Cerebellar nuclear complex (tissue), 1 donor: ENCODE measurements around the gene AEBP1.

Source experiments
- DNase-seq, 2 experiments: peaks; one replicate each; lab custom pipeline; 2025; lab: John Stamatoyannopoulos, UW

AEBP1 gene

DNA sequence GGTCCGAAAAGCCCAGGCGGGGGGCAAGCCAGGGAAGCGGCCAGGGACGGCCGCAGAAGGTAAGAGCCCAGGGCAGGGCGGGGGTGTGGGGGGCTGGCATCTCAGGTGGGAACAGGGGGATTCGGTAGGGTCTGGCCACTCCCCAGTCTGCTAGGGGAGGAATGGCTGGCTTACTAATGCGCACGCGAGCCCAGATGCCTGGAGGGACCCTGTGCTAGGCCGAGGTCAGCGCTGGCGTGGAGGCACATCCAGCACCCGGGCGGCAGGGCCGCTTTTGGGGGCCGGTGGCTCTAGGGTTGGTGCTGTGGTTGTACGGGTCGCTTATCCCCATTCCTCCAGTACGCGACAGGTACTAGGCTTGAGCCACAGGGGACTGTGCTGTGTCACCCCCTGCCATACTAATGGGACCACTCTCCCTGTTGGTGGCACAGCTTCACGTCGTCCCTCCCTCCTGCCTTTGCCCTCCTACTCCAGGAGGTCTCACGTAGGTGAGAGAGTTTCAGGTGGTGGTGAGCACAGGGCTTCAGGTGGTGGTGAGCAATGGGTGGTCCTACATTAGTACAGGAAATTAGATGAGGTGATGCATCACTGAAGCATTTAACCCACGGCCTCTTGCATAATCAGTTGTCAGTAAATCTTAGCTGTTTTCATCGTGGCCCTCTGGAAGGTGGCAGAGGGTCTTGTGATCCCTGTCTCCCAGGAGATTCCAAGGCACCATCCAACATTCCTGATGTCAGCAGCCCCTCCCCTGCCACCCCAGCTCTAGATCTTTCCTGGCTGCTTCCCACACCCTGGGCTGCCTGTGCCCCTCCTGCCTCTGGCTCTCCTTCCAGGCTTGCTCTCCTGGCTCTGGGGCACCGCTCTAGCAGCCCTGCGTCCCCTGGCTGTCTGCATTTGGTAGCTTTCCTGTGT, 971 bp downstream of the AEBP1 start:
- no peak for DNase-seq

DNA sequence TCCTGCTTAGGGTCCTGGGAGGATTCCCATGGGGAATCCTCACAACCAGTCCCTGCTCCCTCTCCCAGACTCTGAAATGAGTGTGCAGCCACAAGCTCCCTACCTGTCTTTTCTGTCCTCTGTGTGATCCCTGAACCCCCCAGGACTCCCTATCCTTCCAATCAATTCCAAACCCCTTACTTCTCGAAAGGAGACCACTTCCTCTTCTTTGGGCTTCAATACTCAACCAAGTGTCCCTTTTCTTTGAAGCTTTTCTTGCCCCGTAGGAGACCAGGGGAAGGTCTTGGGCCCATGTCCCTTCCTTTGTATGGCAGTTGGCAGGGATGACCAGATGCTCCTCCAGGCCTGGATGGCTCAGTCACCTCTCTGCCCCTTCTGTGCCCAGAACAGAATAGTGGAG, 1.7 kb downstream of the AEBP1 start:
- no peak for DNase-seq

DNA sequence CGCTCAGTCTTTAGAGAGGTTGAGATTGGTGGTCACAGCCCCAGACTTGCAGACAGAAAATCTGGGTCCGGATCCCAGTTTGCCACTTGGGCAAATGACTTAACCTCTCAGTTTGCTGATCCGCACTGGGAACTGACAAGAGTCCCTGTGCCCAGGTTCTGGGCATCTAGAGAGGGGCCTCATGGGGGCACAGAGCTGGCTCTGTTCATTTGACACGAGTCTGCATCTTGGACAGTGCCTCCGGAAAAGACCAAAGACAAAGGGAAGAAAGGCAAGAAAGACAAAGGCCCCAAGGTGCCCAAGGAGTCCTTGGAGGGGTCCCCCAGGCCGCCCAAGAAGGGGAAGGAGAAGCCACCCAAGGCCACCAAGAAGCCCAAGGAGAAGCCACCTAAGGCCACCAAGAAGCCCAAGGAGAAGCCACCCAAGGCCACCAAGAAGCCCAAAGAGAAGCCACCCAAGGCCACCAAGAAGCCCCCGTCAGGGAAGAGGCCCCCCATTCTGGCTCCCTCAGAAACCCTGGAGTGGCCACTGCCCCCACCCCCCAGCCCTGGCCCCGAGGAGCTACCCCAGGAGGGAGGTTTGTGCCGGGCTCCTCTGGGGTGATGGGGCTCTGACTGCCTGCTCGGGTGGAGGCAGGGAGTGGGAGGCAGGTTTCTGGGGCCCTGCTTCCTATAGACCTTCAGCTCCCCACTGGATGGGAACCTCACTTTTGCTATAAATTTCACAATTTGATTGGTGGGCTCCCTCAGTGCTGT, 2.3 kb downstream of the AEBP1 start:
- no peak for DNase-seq

DNA sequence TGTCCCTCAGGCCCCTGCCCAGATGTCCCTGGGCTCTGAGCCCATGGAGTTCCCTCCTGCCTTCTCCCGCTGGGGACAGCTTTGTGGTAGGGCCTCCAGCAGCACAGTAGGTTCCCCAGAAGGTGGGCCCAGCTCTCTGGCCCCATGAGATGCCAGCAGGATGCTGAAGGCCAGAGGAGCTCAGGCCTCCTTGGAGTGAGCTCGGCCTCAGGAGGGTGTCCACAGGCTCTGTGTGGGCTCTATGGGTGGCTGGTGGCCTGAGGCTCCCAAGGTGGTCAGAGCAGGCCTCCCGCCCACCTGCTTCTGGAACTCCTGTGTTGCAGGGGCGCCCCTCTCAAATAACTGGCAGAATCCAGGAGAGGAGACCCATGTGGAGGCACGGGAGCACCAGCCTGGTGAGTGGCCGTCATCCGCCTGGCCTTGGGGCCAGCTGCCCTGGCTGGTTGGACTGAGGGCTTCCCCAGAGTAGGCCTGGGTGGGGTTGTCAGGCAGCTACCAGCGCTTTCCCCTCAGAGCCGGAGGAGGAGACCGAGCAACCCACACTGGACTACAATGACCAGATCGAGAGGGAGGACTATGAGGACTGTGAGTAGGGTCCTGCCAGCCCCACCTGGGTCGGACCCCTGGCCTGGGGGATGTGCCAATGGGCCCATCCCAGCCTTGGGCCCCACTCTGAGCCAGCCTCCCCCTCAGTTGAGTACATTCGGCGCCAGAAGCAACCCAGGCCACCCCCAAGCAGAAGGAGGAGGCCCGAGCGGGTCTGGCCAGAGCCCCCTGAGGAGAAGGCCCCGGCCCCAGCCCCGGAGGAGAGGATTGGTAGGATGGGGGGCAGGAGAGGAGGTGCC, 3.2 kb downstream of the AEBP1 start:
- no peak for DNase-seq

DNA sequence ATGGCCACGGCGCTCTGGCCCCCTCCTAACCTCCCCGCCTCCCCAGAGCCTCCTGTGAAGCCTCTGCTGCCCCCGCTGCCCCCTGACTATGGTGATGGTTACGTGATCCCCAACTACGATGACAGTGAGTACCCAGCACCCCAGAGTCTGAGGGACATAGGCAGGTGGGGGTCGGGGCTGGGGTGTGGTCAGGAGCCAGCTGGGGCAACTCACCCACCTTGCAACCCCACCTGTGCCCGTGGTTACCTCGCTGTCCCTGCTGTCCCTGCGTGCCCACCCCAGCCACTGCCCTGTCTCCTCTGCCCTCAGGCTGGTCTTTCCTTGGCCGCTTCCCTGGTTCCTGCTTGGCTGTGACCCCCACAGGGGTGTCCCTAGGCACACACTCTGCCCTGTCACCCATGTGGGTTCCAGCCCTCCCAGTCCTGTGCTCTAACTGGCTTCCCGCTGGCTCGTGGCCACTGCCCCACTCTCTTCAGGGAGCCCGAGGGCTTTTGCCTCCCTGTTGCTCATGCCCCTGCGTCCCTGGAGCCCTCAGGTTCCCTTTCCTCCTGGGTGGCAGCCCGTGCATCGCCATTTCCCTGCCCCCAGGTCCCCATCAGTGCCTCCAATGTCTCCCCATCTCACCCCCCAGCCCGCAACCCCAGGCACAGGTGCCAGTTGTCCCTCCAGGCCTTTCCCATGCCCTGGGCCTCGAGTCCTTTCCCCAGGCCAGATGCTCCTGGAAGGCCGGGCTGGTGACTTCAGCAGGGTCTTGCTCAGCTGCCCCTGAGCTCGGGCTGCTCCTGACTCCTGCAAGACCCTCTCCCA, 4.0 kb downstream of the AEBP1 start:
- DNase-seq = no peak

DNA sequence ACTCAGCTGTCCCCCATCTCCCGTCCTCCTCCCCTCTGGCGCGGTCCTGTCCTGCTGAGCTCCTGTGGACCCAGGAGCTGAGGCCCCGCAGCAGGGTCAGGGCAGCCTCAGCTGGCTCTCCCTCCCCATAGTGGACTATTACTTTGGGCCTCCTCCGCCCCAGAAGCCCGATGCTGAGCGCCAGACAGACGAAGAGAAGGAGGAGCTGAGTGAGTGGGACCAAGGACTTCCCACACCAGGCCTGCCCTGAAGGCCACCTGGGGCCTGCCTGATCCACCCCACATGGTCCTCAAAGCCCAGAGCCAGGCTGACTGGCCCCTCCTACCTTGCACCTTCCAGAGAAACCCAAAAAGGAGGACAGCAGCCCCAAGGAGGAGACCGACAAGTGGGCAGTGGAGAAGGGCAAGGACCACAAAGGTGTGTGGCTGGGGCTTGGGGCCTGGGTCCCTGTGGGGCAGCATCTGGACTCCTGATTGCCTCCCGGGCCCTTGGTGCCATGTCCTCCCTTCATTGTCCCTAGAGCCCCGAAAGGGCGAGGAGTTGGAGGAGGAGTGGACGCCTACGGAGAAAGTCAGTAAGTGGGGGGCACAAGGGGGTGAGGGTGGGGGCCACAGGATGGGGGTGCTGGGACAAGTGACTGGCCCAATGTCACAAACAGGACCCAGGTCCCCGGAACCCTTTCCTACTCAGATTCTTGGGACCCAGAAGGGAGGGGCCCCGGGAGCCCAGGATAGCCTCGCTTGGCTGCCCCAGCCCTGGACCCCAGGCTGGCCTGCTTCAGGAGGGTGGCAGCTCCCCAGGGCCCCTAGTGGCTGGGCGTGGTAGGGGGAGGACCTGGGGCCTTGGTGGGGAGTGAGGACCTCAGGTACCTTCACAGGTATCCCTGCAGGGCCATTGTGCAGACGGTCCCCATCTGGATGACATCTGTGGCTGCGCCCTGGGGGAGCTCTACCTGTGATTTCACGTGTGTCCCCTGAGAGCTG, 4.9 kb downstream of the AEBP1 start:
- no peak for DNase-seq

DNA sequence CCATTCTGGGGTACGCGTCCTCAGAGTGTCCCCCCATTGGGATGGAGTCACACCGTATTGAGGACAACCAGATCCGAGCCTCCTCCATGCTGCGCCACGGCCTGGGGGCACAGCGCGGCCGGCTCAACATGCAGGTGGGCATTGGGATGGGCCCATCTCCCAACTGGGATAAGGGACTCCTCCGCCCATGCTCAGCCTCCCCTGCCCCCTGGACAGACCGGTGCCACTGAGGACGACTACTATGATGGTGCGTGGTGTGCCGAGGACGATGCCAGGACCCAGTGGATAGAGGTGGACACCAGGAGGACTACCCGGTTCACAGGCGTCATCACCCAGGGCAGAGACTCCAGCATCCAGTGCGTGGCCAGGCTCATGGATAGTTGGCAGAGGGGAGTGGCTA, 5.8 kb downstream of the AEBP1 start:
- no peak for DNase-seq

DNA sequence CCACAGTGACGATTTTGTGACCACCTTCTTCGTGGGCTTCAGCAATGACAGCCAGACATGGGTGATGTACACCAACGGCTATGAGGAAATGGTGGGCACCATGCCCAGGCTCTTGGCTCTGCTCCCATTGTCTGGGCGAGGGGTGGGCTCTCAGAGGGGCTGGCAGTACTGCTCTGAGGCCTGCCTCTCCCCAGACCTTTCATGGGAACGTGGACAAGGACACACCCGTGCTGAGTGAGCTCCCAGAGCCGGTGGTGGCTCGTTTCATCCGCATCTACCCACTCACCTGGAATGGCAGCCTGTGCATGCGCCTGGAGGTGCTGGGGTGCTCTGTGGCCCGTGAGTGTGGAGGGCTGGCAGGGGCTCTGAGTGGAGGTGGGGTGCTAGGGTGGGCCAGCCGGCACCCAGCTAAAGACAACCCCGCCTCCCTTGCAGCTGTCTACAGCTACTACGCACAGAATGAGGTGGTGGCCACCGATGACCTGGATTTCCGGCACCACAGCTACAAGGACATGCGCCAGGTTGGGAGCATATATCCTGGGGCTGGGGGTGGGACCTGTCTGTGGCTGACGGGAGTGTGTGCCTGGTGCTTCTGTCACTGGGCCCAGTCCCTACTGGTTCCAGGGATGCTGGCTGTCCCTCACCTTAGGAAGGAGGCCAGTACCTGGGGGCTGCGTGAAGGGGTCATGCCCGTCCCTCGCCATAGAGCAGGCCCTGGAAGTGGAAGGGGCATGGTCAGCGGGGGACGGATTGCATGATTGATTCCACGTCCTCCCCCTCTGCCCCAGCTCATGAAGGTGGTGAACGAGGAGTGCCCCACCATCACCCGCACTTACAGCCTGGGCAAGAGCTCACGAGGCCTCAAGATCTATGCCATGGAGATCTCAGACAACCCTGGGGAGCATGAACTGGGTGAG, 6.8 kb downstream of the AEBP1 start:
- DNase-seq = no peak

DNA sequence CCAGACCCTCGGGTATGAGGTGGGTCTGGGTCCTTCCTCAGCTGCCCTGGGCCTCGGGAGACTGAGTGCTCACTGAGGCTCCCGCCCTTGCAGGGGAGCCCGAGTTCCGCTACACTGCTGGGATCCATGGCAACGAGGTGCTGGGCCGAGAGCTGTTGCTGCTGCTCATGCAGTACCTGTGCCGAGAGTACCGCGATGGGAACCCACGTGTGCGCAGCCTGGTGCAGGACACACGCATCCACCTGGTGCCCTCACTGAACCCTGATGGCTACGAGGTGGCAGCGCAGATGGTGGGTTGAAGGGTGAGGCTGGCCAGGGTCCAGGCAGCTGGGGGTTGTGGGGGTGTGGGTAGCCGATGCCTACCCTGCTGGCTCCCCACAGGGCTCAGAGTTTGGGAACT, 7.6 kb downstream of the AEBP1 start:
- DNase-seq = no peak

DNA sequence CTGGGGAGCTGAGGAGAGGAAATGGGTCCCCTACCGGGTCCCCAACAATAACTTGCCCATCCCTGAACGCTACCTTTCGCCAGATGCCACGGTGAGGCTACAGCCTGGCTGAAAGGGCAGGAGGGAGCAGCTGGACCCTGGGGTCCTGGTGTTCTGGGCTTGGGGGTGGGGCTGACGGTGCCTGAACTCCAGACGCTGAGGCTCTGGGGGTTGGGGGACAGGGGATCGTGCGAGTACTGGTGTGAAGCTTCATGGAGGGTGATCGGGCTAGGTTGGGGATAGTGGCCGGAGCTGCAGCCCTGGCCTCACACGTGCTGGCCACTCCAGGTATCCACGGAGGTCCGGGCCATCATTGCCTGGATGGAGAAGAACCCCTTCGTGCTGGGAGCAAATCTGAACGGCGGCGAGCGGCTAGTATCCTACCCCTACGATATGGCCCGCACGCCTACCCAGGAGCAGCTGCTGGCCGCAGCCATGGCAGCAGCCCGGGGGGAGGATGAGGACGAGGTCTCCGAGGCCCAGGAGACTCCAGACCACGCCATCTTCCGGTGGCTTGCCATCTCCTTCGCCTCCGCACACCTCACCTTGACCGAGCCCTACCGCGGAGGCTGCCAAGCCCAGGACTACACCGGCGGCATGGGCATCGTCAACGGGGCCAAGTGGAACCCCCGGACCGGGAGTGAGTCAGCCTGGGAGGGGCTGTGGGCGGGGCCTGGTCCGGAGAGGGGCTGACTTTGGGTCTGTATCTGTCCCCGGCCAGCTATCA, 8.3 kb downstream of the AEBP1 start:
- DNase-seq = no peak

DNA sequence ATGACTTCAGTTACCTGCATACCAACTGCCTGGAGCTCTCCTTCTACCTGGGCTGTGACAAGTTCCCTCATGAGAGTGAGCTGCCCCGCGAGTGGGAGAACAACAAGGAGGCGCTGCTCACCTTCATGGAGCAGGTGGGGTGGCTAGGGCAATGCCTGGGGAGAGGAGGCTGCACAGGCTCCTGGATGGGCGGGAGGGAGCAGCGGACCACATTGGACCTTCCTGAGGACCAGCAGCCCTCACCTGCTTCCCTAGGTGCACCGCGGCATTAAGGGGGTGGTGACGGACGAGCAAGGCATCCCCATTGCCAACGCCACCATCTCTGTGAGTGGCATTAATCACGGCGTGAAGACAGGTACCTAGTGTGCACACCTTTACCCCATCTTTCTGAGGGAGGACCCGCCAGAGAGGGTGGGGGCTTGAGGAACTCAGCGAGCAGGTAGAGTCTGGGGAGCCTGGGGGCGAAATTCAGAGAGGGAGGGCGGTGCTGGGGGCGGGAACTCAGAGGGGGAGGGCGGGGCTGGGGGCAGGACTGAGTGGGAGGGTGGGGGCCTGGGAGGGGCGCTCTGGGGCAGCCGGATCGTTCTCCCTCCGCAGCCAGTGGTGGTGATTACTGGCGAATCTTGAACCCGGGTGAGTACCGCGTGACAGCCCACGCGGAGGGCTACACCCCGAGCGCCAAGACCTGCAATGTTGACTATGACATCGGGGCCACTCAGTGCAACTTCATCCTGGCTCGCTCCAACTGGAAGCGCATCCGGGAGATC, 9.0 kb downstream of the AEBP1 start:
- DNase-seq = no peak

DNA sequence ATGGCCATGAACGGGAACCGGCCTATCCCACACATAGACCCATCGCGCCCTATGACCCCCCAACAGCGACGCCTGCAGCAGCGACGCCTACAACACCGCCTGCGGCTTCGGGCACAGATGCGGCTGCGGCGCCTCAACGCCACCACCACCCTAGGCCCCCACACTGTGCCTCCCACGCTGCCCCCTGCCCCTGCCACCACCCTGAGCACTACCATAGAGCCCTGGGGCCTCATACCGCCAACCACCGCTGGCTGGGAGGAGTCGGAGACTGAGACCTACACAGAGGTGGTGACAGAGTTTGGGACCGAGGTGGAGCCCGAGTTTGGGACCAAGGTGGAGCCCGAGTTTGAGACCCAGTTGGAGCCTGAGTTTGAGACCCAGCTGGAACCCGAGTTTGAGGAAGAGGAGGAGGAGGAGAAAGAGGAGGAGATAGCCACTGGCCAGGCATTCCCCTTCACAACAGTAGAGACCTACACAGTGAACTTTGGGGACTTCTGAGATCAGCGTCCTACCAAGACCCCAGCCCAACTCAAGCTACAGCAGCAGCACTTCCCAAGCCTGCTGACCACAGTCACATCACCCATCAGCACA, 9.7 kb downstream of the AEBP1 start:
- no peak for DNase-seq

DNA sequence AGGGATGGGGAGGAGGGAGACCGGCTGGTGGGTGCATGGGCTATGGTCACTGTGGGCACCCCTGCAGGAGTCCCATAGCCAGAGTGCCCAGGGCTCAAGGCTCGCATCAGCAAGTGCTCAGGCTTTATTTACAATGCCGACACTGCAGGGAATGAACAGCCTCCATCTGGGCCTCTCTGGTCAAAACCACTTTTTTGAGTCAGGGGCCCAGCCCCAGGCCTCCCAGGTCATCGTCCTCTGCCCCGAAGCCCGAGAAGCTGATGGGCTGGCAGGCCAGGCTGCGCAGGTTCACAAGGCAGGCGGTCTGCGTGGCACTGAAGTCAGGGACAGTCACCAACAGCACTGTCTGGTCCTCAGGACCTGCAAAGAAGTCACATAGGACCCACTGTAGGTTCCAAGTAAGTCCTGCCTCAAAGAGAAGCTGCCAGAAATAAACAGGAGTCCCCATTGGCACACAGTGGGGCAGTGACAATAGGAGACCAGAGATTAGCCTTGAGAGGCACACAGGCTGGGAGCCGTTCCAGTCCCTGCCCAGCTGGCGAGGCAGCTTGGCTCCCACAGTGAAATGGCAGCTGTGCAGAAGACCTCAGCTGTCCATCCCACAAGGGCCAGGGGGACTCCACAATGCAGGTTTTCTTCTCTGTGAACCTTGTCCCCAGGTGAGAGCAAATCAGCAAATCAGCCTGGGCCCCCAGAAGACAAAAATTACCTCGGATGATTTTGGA, 10.6 kb downstream of the AEBP1 start:
- DNase-seq = no peak

DNA sequence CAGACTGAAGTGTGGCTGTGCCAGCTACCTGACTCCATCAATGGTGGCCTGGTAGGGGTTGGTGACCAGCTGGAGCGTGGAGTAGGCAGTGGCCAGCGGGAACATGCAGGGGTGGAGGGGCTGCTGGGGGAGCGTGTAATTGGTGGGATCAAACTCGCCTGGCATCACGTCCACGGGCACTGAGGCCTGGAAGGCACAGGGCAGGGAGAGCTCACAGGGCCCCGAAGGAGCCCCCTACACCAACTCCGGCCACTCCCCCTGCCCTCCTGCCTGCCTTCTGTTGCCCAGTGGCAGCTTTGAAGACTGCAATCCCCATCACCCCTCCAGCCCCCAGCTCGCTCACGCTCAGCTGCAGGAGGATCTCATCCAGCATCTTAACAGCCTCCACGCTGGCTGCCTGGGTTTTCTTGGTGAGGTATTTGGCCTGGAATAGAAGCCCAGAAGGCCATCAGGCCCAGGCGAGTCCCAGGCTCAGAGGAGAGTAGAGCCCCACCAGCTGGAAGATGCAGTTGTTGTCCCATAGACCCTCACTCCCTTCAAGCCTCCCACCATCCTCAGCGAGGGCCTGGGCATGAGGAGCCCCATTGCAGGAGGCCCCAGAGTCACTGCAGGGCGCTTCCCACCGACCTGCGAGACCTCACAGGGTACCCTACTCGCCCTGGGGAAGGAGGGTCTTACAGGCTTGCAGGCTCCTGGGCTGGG, 12.1 kb downstream of the AEBP1 start:
- DNase-seq = no peak

DNA sequence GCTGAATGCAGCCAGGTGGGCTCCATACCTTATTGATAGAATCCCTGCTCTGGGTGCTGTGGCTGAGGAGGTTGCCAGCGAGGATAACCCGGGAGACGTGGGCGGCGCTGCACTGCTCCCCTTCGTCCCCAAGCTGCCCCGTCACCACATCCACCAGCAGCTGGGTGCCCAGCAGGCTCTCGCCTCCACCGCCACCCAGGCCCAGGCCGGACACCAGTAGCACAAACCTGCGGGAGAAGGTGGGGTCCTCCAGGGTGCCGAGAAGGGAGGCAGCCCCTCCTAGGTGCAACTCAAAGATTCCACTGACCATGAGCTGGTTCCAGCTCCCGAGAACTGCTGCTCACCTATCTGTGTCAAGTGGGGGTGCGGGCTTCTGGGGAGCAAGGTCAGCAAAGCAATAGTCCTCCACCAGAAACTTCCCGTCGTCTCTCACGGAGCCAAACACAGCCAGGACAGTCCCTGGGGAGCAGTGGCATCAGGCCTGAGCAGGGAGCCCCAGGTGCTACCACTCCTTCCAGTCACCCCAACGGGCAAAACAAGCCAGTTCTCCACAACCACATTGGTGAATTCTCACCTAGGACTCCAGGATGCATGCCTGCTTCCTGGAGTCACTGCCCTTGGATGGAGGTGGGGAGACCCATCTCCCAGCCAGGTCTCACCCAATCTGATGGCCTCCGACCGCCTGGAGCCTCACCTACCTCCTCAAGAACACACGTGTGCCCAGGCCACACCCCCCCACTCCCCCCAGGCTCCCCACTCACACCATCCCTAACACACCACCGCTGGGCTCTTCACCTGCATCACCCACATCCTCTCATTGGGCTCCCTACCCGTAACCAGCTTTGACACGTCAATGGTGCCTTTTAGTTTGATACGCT, 12.9 kb downstream of the AEBP1 start:
- no peak for DNase-seq
